ENCODE results near the gene SPPL2B. TPM values are rescaled to one million over a fixed set of nuclear protein-coding genes. Genes with fewer than 3 reads are reported as not detected.

SPPL2B gene
- total RNA-seq, 2 donors from 2014 or later, result 75.8 to 202 TPM

GRCh38 chr19:2359992-2360685, 31.7 kb downstream of the SPPL2B start, which contains the start of gene TMPRSS9:
Gene TMPRSS9 (plus strand): TSS chr19:2360265. CDS start chr19:2389786, 29,521 bp downstream.
- Histone ChIP-seq H3K27ac (no peak within 1 kb of the TSS), H3K4me3 (no peak within 1 kb of the TSS), H3K36me3 (replicated peaks in 1 of 2; ENCODE audit: insufficient read depth in 1 of 2, low read depth in 2 of 2) (no peaks in the 10 kb centered on the region), H3K9me3 (no peaks in the 10 kb centered on the region), H3K27me3 (peaks cover 0 to 10% of the 10 kb centered on the region in 2 donors), H3K4me1 (no peaks in the 10 kb centered on the region)
- DNase-seq (no peak), ATAC-seq (no peak)
- TF ChIP-seq POLR2A (IDR thresholded peaks at IDR 0.05), result no peak
- no peak for TF ChIP-seq CTCF (IDR thresholded peaks at IDR 0.05)
- 10 to 32% methylated on average over 14 to 38 of the region's 44 CpGs for whole genome bisulfite sequencing, 2 donors
- intact Hi-C loops (cut with DNase I), result no loop called here

- DNase-seq (no peak), ATAC-seq (no peak)
- no peaks in the 10 kb centered on the region for H3K9me3 ChIP-seq
- H3K4me1 ChIP-seq, result no peaks in the 10 kb centered on the region
- no peak overlapping the region for H3K4me3 ChIP-seq
- H3K27ac ChIP-seq, result no peak overlapping the region
- no peaks in the 10 kb centered on the region for H3K36me3 ChIP-seq (replicated peaks in 1 of 2; ENCODE audit: insufficient read depth in 1 of 2, low read depth in 2 of 2)
- 38% methylated on average over 7 to 11 of the region's 11 CpGs for WGBS, 2 donors
- no peak for TF ChIP-seq CTCF (IDR thresholded peaks at IDR 0.05)
- no peak for TF ChIP-seq POLR2A (IDR thresholded peaks at IDR 0.05)
- intact Hi-C loops (cut with DNase I), result no loop called here
- peaks cover 0 to 10% of the 10 kb centered on the region in 2 donors for H3K27me3 ChIP-seq
Measured at GRCh38 chr19:2360833-2361232, 32.3 kb downstream of the SPPL2B start.

GRCh38 chr19:2361246-2362045, 33.0 kb downstream of the SPPL2B start:
- DNase-seq (no peak), ATAC-seq (no peak)
- WGBS, 2 donors, result 14 to 22% methylated on average over 11 to 16 of the region's 24 CpGs
- TF ChIP-seq CTCF (IDR thresholded peaks at IDR 0.05) (no peak), POLR2A (IDR thresholded peaks at IDR 0.05) (no peak)
- Histone ChIP-seq H3K27me3 (peaks cover 0 to 10% of the 10 kb centered on the region in 2 donors), H3K4me3 (no peak overlapping the region), H3K9me3 (no peaks in the 10 kb centered on the region), H3K36me3 (replicated peaks in 1 of 2; ENCODE audit: insufficient read depth in 1 of 2, low read depth in 2 of 2) (no peaks in the 10 kb centered on the region), H3K4me1 (no peaks in the 10 kb centered on the region), H3K27ac (no peak overlapping the region)
- intact Hi-C loops (cut with DNase I), result no loop called here

- no peak for TF ChIP-seq POLR2A (IDR thresholded peaks at IDR 0.05)
- no peak for TF ChIP-seq CTCF (IDR thresholded peaks at IDR 0.05)
- Histone ChIP-seq H3K4me1 (no peaks in the 10 kb centered on the region), H3K4me3 (no peak overlapping the region), H3K27ac (no peak overlapping the region), H3K36me3 (replicated peaks in 1 of 2; ENCODE audit: insufficient read depth in 1 of 2, low read depth in 2 of 2) (no peaks in the 10 kb centered on the region), H3K9me3 (no peaks in the 10 kb centered on the region), H3K27me3 (peaks cover 0 to 10% of the 10 kb centered on the region in 2 donors)
- intact Hi-C loops (cut with DNase I), result no loop called here
- ATAC-seq (no peak), DNase-seq (no peak)
- 75 to 77% methylated on average over 11 of the region's 11 CpGs for WGBS, 2 donors
Measured at GRCh38 chr19:2362046-2362969, 33.8 kb downstream of the SPPL2B start.

Measured in body of pancreas (tissue), 4 donors.